Smooth muscle cell (in vitro differentiated cells): ENCODE data around the gene GBX1. TPM values are rescaled to one million over a fixed set of nuclear protein-coding genes. Genes with fewer than 3 reads are reported as not detected.

Experiments used
- DNase-seq: peaks from one replicate; lab custom pipeline; 2025; ENCODE audit not compliant: unreplicated experiment; lab: John Stamatoyannopoulos, UW
- H2AFZ ChIP-seq: fragments of 200-600 bp; sonication (generic); 2 replicates; pipeline ENCODE4 v1.6.0; 2016; ENCODE audit warnings: antibody characterized with exemption, low read depth, mild to moderate bottlenecking
- H3F3A ChIP-seq: fragments of 200-600 bp; sonication (generic); 2 replicates; pipeline ENCODE4 v1.6.0; 2017; ENCODE audit warnings: antibody characterized with exemption, low read depth
- H3K27ac ChIP-seq: fragments of 200-600 bp; sonication (generic); 2 replicates; pipeline ENCODE4 v1.5.1; 2016; ENCODE audit warnings: low read depth, mild to moderate bottlenecking
- H3K27me3 ChIP-seq: fragments of 200-600 bp; sonication (generic); 2 replicates; pipeline ENCODE4 v1.6.1; 2016; ENCODE audit warnings: low read depth, mild to moderate bottlenecking
- H3K36me3 ChIP-seq: fragments of 200-600 bp; sonication (generic); 2 replicates; pipeline ENCODE4 v1.5.1; 2016; ENCODE audit warnings: low read depth
- H3K4me1 ChIP-seq: fragments of 200-600 bp; sonication (generic); 2 replicates; pipeline ENCODE4 v1.5.1; 2016; ENCODE audit warnings: low read depth
- H3K4me2 ChIP-seq: fragments of 200-600 bp; sonication (generic); 2 replicates; pipeline ENCODE4 v1.6.0; 2016; ENCODE audit warnings: mild to moderate bottlenecking
- H3K4me3 ChIP-seq: fragments of 200-600 bp; sonication (generic); 2 replicates; pipeline ENCODE4 v1.5.1; 2016; ENCODE audit warnings: mild to moderate bottlenecking
- H3K79me2 ChIP-seq: fragments of 200-600 bp; sonication (generic); 2 replicates; pipeline ENCODE4 v1.6.0; 2016; ENCODE audit warnings: low read depth, mild to moderate bottlenecking
- H3K9ac ChIP-seq: fragments of 200-600 bp; sonication (generic); 2 replicates; pipeline ENCODE4 v1.6.0; 2016; ENCODE audit warnings: low read depth
- H3K9me3 ChIP-seq: fragments of 200-600 bp; sonication (generic); replicated peaks from 2 replicates; pipeline ENCODE4 v1.5.1; 2016; ENCODE audit warnings: low read depth
- H4K20me1 ChIP-seq: fragments of 200-600 bp; sonication (generic); 2 replicates; pipeline ENCODE4 v1.6.0; 2016; ENCODE audit warnings: low read depth
- CTCF ChIP-seq: fragments of 200-600 bp; sonication (generic); IDR thresholded peaks from 2 replicates; pipeline ENCODE4 v1.5.1; 2017; ENCODE audit warnings: borderline replicate concordance, mild to moderate bottlenecking, antibody characterized with exemption; ENCODE audit not compliant: insufficient read depth, poor library complexity, severe bottlenecking
- WGBS: methylation state at CpG from one replicate; pipeline ENCODE4 v1.1.7; 2016; ENCODE audit warnings: low lambda C conversion rate; 5-methylcytosine and 5-hydroxymethylcytosine counted together
- polyA plus RNA-seq: library from polyadenylated mRNA; unstranded; fragments of >200 nt; fragmentation: Nextera tagmentation; extraction: Ambion mirVana; gene quantifications from 2 replicates; pipeline ENCODE4 v1.2.1, GENCODE V29; 2016
- total RNA-seq: library from RNA; depleted of rRNA; stranded (reverse); fragments of >200 nt; gene quantifications from 2 replicates; pipeline ENCODE4 v1.2.3, GENCODE V29; 2014

The GBX1 gene
- total and polyA plus RNA-seq, 2 experiments from 2014 or later = not detected

GRCh38 chr7:151172273-151173141 lies 5.0 kb upstream of the GBX1 start:
- Histone ChIP-seq H3K27ac (no peak overlapping the region), H3K79me2 (no peaks in the 10 kb centered on the region), H3K36me3 (no peaks in the 10 kb centered on the region), H3K4me3 (no peak overlapping the region), H2AFZ (no peak overlapping the region), H3K9me3 (no peaks in the 10 kb centered on the region), H4K20me1 (no peaks in the 10 kb centered on the region), H3K4me1 (no peaks in the 10 kb centered on the region), H3K4me2 (no peak overlapping the region), H3K9ac (no peak overlapping the region), H3K27me3 (peaks cover 60% of the 10 kb centered on the region), H3F3A (no peaks in the 10 kb centered on the region)
- DNase-seq = peak; percentile 53
- 31% methylated on average over 42 of the region's 42 CpGs for WGBS
- peak; percentile 100 for TF ChIP-seq CTCF

- Histone ChIP-seq H3K4me2 (no peak overlapping the region), H3K79me2 (no peaks in the 10 kb centered on the region), H3K36me3 (no peaks in the 10 kb centered on the region), H3K9ac (no peak overlapping the region), H3K4me3 (no peak overlapping the region), H3K4me1 (peaks cover 6% of the 10 kb centered on the region), H3K27ac (no peak overlapping the region), H4K20me1 (no peaks in the 10 kb centered on the region), H3K27me3 (peaks cover 78% of the 10 kb centered on the region), H3K9me3 (no peaks in the 10 kb centered on the region), H3F3A (no peaks in the 10 kb centered on the region), H2AFZ (no peak overlapping the region)
- WGBS = 35% methylated on average over 10 of the region's 10 CpGs
- TF ChIP-seq CTCF = no peak
- no peak for DNase-seq
Observed at GRCh38 chr7:151168787-151169162, 1.3 kb upstream of the GBX1 start.

- H3K4me2 ChIP-seq = peak overlapping the region; percentile 88
- H2AFZ ChIP-seq = no peak overlapping the region
- H3K4me1 ChIP-seq = peaks cover 6% of the 10 kb centered on the region
- no peaks in the 10 kb centered on the region for H4K20me1 ChIP-seq
- TF ChIP-seq CTCF = peak; percentile 61
- H3K27me3 ChIP-seq = peaks cover 83% of the 10 kb centered on the region
- no peaks in the 10 kb centered on the region for H3K9me3 ChIP-seq
- no peak overlapping the region for H3K9ac ChIP-seq
- no peaks in the 10 kb centered on the region for H3K79me2 ChIP-seq
- no peaks in the 10 kb centered on the region for H3K36me3 ChIP-seq
- WGBS = 8% methylated on average over 23 of the region's 52 CpGs
- H3F3A ChIP-seq = no peaks in the 10 kb centered on the region
- no peak for DNase-seq
- no peak overlapping the region for H3K27ac ChIP-seq
- peak overlapping the region; percentile 46 for H3K4me3 ChIP-seq
Observed at GRCh38 chr7:151168003-151168786, 701 bp upstream of the GBX1 start.
